ENCODE results near the gene MAX. TPM values are rescaled to one million over a fixed set of nuclear protein-coding genes. Genes with fewer than 3 reads are reported as not detected.

The MAX gene
- total RNA-seq, 1 donor from 2014 or later, result 76.1 TPM

GRCh38 chr14:65084554-65085505, 17.5 kb downstream of the MAX start:
- Mint-ChIP-seq H3K27me3 (ENCODE audit: unreplicated experiment) (no peaks in the 10 kb centered on the region), H3K9me3 (ENCODE audit: unreplicated experiment) (no peaks in the 10 kb centered on the region), H3K36me3 (ENCODE audit: low read depth, unreplicated experiment) (peaks cover 65% of the 10 kb centered on the region), H3K4me1 (ENCODE audit: unreplicated experiment) (peaks cover 9% of the 10 kb centered on the region), H3K4me3 (ENCODE audit: unreplicated experiment) (peak overlapping the region; percentile 76), H3K27ac (ENCODE audit: unreplicated experiment) (no peak overlapping the region)
- TF ChIP-seq, protein P1, sequence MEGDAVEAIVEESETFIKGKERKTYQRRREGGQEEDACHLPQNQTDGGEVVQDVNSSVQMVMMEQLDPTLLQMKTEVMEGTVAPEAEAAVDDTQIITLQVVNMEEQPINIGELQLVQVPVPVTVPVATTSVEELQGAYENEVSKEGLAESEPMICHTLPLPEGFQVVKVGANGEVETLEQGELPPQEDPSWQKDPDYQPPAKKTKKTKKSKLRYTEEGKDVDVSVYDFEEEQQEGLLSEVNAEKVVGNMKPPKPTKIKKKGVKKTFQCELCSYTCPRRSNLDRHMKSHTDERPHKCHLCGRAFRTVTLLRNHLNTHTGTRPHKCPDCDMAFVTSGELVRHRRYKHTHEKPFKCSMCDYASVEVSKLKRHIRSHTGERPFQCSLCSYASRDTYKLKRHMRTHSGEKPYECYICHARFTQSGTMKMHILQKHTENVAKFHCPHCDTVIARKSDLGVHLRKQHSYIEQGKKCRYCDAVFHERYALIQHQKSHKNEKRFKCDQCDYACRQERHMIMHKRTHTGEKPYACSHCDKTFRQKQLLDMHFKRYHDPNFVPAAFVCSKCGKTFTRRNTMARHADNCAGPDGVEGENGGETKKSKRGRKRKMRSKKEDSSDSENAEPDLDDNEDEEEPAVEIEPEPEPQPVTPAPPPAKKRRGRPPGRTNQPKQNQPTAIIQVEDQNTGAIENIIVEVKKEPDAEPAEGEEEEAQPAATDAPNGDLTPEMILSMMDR (IDR thresholded peaks at IDR 0.05; ENCODE audit: unreplicated experiment), result no peak
- DNase-seq (ENCODE audit: low spot score), result no peak

DNA sequence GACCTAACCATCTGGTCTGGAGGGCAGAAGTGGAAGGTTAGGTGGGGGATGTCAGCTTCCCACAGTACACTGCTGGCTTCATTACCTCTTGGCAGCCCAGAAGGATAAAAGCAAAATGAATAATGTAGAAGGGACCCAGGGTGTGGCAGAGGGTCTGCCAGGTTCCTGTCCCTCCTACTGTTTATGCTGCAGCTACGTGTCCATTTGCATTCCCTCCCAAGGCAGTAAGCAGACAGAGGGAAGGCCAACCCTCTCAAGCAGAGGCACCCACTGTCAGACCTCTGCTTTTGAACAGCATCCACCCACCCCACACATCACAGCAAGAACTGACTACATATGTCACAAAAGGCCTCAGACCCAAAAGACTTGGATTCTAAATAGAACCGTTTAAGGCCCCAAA, 19.4 kb downstream of the MAX start:
- no peak overlapping the region for H3K4me3 Mint-ChIP-seq (ENCODE audit: unreplicated experiment)
- no peak overlapping the region for H3K27ac Mint-ChIP-seq (ENCODE audit: unreplicated experiment)
- peaks cover 19% of the 10 kb centered on the region for H3K4me1 Mint-ChIP-seq (ENCODE audit: unreplicated experiment)
- DNase-seq (ENCODE audit: low spot score), result no peak
- H3K27me3 Mint-ChIP-seq (ENCODE audit: unreplicated experiment), result no peaks in the 10 kb centered on the region
- H3K36me3 Mint-ChIP-seq (ENCODE audit: low read depth, unreplicated experiment), result peaks cover 53% of the 10 kb centered on the region
- TF ChIP-seq, protein P1 (IDR thresholded peaks at IDR 0.05; ENCODE audit: unreplicated experiment), result no peak
- H3K9me3 Mint-ChIP-seq (ENCODE audit: unreplicated experiment), result no peaks in the 10 kb centered on the region

DNA sequence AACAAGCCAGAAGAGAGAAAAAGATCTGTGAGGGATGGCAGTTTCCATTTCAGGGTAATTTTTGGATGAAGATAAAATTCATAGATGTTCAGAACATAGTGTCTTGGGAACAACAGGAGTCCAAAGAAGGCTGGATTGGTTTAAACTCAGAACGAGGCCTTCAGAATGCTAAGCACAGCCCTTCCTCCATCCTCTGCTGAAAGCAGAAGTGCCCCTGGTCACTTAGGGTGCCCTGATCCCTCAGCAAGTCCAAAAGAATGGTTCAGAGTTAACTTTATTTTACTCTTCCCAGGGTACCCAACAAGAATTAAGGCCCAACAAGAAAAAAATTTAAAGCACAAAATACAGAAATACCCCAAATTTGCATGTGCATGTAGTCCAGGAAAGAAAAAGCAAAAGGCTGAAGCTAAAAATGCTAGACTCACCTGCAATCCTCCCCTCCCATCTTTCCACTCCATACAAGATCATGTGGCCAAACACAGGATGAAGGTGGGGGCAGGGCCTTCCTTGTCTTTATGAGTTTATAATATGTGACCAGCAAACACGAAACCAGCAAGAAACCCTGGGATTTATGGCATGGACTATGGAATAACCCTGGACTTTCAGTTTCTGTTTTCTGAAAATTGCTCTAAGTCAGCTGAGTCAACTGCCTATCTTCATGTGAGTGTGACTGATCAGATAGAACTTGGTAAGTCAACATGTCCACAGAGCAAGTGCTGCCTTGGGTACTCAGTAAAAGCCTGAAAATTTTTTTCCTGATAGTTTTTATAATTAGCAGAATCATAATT, 21.2 kb downstream of the MAX start:
- no peak for DNase-seq (ENCODE audit: low spot score)
- Mint-ChIP-seq H3K27me3 (ENCODE audit: unreplicated experiment) (no peaks in the 10 kb centered on the region), H3K9me3 (ENCODE audit: unreplicated experiment) (no peaks in the 10 kb centered on the region), H3K4me3 (ENCODE audit: unreplicated experiment) (no peak overlapping the region), H3K36me3 (ENCODE audit: low read depth, unreplicated experiment) (peaks cover 40% of the 10 kb centered on the region), H3K27ac (ENCODE audit: unreplicated experiment) (no peak overlapping the region), H3K4me1 (ENCODE audit: unreplicated experiment) (peaks cover 21% of the 10 kb centered on the region)
- TF ChIP-seq, protein P1 (IDR thresholded peaks at IDR 0.05; ENCODE audit: unreplicated experiment), result no peak

DNA sequence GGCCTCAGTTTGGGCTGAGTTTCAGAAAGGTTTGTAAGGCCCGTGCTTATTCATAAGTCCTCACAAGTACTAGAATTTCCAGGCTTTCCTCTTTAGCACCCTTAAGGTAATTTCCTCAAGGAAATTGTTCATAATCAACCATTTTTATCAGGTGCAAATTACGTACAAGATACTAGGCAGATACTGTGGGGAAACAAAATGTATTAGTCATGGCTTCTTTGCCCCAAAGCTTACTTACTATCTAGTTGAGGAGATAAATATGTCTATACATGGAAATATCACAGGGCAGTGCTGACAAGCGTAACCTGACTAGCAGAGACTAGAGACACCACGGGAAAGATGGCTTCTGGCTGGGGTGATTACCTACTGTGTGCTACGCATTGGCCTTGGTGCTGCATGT, 22.5 kb downstream of the MAX start:
- H3K27me3 Mint-ChIP-seq (ENCODE audit: unreplicated experiment), result no peaks in the 10 kb centered on the region
- no peak overlapping the region for H3K4me3 Mint-ChIP-seq (ENCODE audit: unreplicated experiment)
- DNase-seq (ENCODE audit: low spot score), result no peak
- TF ChIP-seq, protein P1 (IDR thresholded peaks at IDR 0.05; ENCODE audit: unreplicated experiment), result no peak
- peak overlapping the region; percentile 28 for H3K27ac Mint-ChIP-seq (ENCODE audit: unreplicated experiment)
- H3K36me3 Mint-ChIP-seq (ENCODE audit: low read depth, unreplicated experiment), result peaks cover 42% of the 10 kb centered on the region
- H3K9me3 Mint-ChIP-seq (ENCODE audit: unreplicated experiment), result no peaks in the 10 kb centered on the region
- peaks cover 28% of the 10 kb centered on the region for H3K4me1 Mint-ChIP-seq (ENCODE audit: unreplicated experiment)

All from endothelial cell (in vitro differentiated cells).